AG10803 (cell line): ENCODE results near the gene MDGA2.

ENCODE experiments used
- DNase-seq: peaks from one replicate; pipeline ENCODE4 v3.0.0; 2010; ENCODE audit warnings: low read depth
- H3K4me3 ChIP-seq: 2 replicates; pipeline ENCODE4 v1.5.1; 2011; ENCODE audit warnings: mild to moderate bottlenecking, low read length, control low read depth
- CTCF ChIP-seq: conservative IDR thresholded peaks from 2 replicates; pipeline ENCODE4 v1.5.1; 2011; ENCODE audit warnings: mild to moderate bottlenecking, low read length, control low read depth, inconsistent platforms

Gene MDGA2

DNA sequence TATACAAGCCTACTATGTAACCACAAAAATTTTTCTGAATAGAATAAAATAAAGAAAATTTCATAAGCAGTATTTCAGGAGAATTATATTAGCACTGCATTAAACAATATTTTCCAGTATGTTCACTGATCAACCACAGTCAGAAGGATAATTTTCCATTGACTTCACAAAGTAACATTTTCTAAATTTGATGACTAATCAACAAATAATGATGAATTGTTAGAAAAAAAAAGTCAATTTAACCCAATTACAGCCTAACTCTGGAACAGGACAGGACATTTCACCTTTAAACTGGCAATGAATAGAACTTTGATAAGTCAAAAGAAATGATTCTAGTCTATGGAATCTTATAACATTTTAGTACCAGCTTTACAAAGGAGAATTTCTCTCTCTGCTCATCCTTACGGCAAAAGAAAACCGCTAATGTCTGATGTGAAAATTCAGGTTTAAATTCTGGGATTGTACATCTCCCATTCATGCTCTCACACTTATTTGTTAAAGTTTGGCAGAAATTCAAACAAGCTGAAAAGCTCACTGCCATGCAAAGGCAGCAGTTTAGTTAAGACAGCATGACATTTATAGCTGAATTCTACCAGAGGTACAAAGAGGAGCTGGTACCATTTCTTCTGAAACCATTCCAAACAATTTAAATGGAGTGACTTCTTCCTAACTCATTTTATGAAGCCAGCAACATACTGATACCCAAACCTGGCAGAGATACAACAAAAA lies 84.5 kb downstream of the MDGA2 start:
- TF ChIP-seq CTCF, result no peak
- no peak for DNase-seq
- H3K4me3 ChIP-seq, result no peak overlapping the region

DNA sequence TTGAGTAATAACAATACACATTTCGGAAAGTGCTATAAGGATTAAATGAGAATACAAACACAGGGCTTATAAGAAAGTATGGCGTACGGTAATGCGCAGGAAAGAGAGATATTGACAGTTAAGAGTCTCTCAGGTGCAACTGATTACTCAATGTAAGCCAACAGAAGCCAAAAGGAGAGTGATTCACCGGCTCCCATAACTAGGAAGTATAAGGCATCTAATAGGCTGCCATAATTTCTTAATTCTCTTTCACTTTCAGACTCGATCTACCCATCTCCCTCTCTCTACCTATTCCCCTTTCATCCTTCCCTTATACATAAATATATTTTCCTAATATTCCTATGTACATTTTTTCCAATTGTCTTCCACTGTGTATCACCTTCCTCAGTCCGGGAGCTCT lies 90.0 kb downstream of the MDGA2 start:
- TF ChIP-seq CTCF, result no peak
- no peak for DNase-seq
- no peak overlapping the region for H3K4me3 ChIP-seq

GRCh38 chr14:47567273-47567672 lies 108.1 kb downstream of the MDGA2 start:
- TF ChIP-seq CTCF, result no peak
- no peak overlapping the region for H3K4me3 ChIP-seq

GRCh38 chr14:47557894-47558293 lies 117.5 kb downstream of the MDGA2 start:
- TF ChIP-seq CTCF, result no peak
- no peak overlapping the region for H3K4me3 ChIP-seq
- DNase-seq, result no peak

More at GRCh38 chr14:47567273-47567672, 108.1 kb downstream of the MDGA2 start:
- no peak for DNase-seq

DNA sequence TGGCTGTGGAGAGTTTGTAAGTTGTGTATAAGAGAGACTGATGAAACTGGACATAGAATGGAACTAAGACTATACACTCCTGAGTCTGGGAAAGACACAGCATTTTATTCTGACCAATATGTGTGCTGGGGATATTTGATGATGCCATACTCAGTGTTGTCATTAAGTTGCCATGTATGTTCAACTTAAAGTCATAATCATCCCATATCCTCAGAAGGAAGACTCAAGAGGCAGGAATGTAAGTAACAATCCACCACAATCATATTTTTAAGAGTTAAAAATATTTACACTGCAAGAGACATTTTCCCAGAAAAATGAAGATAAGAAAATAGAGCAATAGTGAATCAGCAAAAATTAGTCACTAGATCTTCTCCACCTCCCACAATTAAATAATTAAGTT lies 120.1 kb downstream of the MDGA2 start:
- DNase-seq, result no peak
- TF ChIP-seq CTCF, result no peak
- no peak overlapping the region for H3K4me3 ChIP-seq

DNA sequence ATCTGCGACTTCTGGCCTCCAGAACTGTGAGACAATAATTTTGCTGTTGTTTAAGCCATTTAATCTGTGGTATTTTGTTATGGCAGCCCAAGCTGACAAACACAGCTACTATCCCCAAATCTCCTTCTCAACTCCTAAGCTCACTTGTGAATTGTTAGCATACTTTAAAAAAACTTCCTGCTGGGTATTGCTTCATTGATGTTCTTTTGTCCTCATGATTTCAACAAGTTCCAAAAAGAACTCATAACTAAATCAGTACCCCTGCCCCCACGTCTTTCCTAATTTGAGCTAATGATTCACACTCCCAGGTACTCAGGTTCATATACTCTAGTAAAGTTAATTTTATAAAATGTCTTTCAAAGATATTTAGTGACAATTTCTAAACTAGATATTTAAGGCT lies 125.5 kb downstream of the MDGA2 start:
- no peak for DNase-seq
- TF ChIP-seq CTCF, result no peak
- H3K4me3 ChIP-seq, result no peak overlapping the region

DNA sequence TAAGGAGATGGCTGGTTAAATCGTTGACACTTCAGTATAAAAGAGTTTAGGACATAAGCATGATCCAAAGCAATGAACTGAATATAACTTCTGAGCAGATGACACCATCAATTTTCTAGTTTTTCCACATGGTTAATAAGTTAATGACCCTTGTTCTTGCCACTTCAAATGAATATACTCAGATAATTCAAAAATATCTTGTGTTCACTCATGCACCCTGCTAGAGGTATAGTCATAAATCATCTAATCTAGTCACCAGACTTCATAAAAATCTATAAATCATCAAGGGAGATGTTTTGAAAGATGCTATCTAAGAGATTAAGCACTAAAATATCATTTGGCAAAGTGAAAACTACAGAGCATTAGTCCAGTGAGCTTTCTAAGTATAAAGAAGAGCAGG lies 131.9 kb downstream of the MDGA2 start:
- no peak for DNase-seq
- H3K4me3 ChIP-seq, result no peak overlapping the region
- no peak for TF ChIP-seq CTCF
